Activated CD4-positive, alpha-beta T cell treated with anti-CD3 and anti-CD28 coated beads, Interleukin-2, amount 50 U/mL, for 16 hours (primary cell): Measurements from ENCODE around the gene TNS3.

Source experiments
- DNase-seq: peaks from one replicate; pipeline ENCODE4 v3.0.0-alpha.2; 2020

Gene TNS3

DNA sequence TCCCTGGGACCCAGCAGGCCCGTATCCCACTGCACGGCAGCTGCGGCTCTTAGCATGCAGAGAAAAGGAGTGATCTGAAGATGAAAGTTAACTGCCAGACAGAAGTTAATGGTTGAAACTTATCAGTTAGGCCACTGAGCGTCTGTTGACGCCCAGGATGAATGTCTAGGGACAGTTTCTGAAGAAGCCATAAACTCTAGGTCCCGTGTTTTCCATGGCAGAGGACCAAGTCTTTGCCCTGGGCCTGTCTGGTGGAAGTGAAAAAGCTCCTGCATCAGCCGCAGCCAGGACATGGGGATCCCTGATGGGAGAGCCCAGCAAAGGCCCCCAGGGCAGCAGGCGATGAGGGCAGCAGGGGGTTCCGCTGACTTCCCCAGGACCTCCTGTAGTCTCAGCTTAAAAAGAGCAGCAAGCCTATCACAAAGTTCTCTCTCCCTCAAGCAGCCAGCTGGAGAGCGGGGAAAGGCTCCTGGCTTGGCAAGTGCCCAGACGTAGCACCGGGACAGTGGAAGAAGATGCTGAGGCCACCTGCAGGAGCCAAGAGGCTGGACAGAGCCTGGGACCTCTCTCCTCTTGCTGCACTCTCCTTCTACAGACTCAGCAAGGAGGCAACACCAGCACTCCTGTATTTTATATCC is 79.6 kb downstream of the TNS3 start:
- DNase-seq, result no peak

- DNase-seq, result no peak
These were observed 80.5 kb downstream of the TNS3 start for GRCh38 chr7:47501406-47501805.

DNA sequence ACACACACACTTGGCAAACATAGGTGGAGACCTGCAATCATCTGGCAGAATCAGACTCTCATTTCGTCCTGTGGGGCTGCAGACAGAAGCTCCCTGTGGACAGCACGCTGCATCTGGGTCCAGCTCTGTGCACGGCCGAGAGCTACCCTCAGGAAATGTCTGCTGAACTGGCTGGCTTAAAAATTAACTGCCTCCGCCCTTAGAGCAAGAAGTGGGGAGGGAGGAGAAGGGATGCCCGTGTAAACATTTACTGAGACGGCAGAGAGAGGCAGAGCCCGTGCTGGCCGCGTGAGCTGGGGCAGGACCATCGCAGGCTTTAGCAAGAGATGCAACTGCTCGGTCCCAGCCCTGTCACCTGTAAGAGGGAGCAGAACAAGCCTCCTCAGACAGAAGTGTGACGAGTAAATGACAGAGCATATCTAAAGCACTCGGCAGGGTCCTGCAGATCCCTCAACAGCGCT is 81.8 kb downstream of the TNS3 start:
- no peak for DNase-seq

DNA sequence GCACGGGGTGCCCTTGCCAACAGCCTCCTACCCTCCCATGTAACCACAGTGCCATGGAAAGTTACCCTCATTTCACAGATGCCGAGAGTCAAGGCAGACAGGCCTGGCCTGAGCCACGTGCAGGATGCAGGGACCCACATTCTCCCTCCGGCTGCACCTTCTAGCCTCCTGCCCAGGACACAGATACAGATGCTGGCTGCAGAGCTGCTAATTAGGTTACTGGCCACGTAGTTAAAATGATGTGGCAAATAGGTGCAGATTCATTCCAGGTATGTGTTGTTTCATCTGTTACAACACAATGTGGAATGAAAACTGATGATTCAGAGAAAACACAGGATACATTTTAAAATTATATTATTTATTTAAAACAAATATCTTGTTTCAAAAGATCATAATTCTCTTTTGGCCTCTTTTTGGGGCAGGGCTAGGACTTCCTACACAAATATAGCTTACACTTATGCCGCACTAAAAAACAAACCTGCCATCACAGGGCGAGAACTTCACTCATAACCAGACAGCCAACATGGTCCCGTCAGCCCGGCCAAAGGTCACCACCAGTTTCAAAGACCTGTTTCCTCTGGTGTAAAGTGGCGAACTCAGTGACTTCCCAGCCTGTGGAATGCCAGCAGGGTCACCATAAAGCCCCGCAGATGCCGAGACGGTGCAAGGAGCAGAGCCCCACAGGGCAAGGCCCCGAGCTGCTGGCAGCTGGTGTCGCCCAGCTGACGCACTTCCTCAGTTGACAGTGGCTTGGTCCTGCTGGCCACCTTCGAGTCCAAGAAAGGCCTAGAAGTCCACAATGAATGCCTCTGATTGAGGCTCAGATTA is 83.5 kb downstream of the TNS3 start:
- DNase-seq, result no peak

DNA sequence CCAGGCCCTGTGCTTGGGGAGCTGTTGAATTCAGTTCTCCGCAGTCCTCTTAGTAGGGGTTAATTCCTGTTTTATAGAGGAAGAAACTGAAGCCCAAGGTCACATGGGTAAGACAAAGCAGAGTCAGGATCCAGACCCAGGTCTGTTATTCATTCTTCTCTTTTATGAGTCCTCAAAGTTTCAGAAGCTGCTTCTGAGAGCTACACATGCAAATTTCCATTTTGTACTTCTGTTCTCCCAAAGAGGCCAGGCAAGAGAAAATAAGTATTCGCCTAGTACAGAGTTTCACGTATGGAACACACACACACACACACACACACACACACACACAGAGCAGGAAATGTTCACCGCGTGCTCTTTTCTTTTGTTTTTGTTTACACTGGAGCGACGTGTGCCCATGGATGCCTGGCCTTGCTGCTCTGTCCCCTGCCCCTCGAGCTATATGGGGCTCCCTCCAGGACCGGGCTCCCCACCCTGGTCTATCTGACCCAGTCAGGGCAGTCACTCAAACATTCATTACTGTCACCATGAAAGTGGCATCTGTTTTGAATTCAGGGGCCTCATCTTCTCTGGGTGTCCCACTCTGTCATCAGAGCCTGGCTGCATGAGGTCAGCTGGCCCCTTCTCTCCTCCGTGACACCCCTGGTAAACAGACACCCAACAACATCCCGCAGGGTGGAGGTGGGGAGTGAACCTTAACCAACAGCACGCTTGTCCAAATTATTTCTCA is 84.4 kb downstream of the TNS3 start:
- DNase-seq, result no peak

DNA sequence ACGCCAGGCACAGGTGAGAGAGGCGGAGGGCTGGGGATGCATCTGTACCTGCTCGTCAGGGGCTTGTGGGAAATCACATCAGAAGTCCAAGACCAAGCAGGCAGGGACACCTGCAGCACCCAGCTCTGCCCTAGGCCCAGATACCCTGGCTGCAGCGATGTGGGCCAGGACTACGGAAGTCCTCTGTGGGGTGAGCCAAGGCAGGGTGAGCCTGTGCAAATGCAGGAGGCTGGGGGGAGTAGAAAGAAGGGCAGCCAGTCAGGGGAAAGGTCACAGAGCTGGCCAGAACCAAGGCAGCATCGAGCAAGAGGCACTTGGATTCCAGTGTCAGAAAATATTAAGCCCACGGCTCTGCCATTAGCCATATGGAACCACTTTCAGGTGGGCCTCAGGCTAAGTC is 85.2 kb downstream of the TNS3 start:
- DNase-seq, result no peak

DNA sequence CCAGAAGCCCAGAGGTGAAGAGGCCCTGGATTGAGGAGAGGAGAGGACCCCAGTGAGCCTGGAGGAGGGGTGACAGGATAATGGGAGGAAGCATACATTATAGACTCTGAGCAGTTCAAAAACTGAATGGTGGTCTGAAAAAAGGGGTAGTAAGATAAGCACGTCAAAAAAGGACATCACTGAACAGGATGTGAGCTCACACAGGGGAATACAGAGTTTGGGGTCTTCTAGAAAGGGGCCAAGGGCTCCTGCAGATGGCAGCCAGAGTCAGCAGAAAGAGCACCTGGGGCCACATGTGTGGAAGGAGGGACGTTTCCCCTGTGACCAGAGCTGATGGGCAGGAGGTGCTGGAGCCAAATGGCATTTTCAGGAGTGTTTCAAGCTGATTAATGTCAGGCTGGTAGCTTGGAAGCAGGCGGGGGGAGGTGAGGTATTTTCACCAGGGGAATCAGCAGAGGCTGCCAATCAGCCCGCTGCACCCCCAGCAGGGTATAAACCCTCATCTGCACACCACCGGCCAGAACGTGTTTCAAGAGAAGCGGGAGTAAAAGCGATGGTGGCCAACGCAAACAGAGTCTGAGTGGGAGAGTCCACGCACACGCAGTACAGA is 85.8 kb downstream of the TNS3 start:
- DNase-seq, result no peak

- DNase-seq, result no peak
These were observed 87.7 kb downstream of the TNS3 start for GRCh38 chr7:47493976-47494911.

- DNase-seq, result no peak
These were observed 89.1 kb downstream of the TNS3 start for GRCh38 chr7:47492716-47493325.

GRCh38 chr7:47490501-47491265 is 91.2 kb downstream of the TNS3 start:
- DNase-seq, result no peak

GRCh38 chr7:47489624-47490023 is 92.3 kb downstream of the TNS3 start:
- DNase-seq, result no peak

DNA sequence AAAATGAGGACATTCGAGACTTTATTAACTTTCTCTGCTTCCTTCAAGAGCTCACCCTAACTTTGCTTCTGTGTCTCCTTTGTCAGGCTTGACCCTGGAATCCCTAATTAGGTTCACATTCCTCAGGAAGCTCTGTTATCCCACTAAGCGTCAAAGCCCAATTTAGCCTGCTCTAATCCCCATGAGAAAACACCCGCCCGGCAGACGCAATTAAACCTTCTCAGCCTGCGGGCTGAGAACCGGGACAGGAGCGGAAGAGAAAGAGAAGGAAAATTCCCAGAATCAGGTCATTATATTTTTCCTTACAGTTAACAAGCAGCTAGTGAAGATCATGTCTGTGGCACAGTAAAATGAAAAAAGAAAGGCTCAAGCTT is 93.0 kb downstream of the TNS3 start:
- DNase-seq, result no peak

GRCh38 chr7:47488201-47488968 is 93.5 kb downstream of the TNS3 start:
- DNase-seq, result no peak

DNA sequence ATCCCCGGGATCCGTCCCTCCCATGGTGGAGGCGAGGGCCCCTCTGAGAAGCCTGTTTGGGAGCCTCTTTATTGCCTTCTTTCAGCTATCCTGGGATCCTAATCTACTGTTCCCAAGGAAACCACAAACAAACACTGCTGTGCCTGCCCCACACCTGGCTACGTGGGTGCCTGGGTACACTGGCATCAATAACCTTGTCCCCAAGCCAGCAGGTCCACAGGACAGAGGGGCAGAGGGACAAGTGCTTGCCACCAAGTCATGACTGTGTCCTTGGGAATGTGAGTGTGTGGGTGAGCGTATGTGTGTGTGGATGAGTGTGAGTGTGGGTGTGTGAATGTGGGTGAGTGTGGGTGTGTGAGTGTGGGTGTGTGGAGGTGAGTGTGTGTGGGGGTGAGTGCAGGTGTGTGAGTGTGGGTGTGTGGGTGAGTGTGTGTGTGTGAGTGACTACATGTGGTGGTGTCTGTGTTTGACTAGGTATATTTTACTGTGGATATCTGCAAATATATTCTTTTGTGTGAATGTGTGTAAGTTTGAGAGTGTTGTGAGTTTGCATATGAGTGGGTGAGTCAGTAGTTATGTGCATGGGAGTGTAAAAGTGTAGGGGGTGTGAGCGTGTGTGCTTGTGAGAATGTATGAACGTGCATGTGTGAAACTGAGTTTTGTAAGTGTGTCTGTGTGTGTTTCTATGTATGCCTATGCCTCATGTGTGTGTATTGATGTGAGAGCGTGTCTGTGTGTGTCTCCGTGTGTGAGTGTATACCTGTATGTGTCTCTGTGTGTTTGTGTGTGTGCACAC is 96.1 kb downstream of the TNS3 start:
- no peak for DNase-seq

- DNase-seq, result no peak
These were observed 96.8 kb downstream of the TNS3 start for GRCh38 chr7:47484923-47485639.

GRCh38 chr7:47484457-47484856 is 97.5 kb downstream of the TNS3 start:
- DNase-seq, result no peak

GRCh38 chr7:47483604-47484273 is 98.2 kb downstream of the TNS3 start:
- DNase-seq, result no peak
